Keratinocyte (primary cell): ENCODE measurements around the gene PMVK.

Experiments used
- CTCF ChIP-seq, 3 experiments: IDR thresholded peaks in 1 of 3; conservative IDR thresholded peaks in 1 of 3; optimal IDR thresholded peaks in 1 of 3; 2 replicates in 2 of 3; 3 replicates in 1 of 3; pipeline versions ENCODE3 to v1.5.1; 2011; ENCODE audit warnings: low read length in 3 of 3, mild to moderate bottlenecking in 3 of 3, moderate library complexity in 2 of 3, control low read depth in 1 of 3, inconsistent platforms in 1 of 3; ENCODE audit not compliant: insufficient read depth in 2 of 3; ENCODE audit errors: extremely low read depth in 1 of 3
- EZH2 ChIP-seq: IDR thresholded peaks from one replicate; pipeline ENCODE4 v1.6.1; 2012; ENCODE audit warnings: inconsistent platforms, mild to moderate bottlenecking, low read length, moderate library complexity

GRCh38 chr1:154888757-154889156 is 47.8 kb downstream of the PMVK start:
- TF ChIP-seq CTCF (optimal IDR thresholded peaks at IDR 0.05 in 1 of 3, IDR thresholded peaks at IDR 0.05 in 1 of 3, conservative IDR thresholded peaks at IDR 0.05 in 1 of 3; ENCODE audit: extremely low read depth in 1 of 3, insufficient read depth in 2 of 3, low read length in 3 of 3) (no peak), EZH2 (no peak)
